Neural progenitor cell (in vitro differentiated cells): ENCODE results near the gene PTGES3L. TPM values are rescaled to one million over a fixed set of nuclear protein-coding genes. Genes with fewer than 3 reads are reported as not detected.

Experiments used
- DNase-seq: peaks from one replicate; pipeline ENCODE4 v3.0.0-alpha.2; 2016; ENCODE audit warnings: low spot score
- H2AFZ ChIP-seq: fragments of 200-600 bp; sonication (generic); replicated peaks from 2 replicates; pipeline ENCODE4 v1.6.1; 2016; ENCODE audit warnings: antibody characterized with exemption
- H3F3A ChIP-seq: fragments of 200-600 bp; sonication (generic); 2 replicates; pipeline ENCODE4 v1.6.1; 2016; ENCODE audit warnings: antibody characterized with exemption, low read depth
- H3K27ac ChIP-seq: fragments of 200-600 bp; sonication (generic); 2 replicates; pipeline ENCODE4 v1.5.1; 2016; ENCODE audit warnings: mild to moderate bottlenecking
- H3K27me3 ChIP-seq: fragments of 200-600 bp; sonication (generic); 2 replicates; pipeline ENCODE4 v1.6.1; 2016; ENCODE audit warnings: mild to moderate bottlenecking, moderate library complexity
- H3K36me3 ChIP-seq: fragments of 200-600 bp; sonication (generic); 2 replicates; pipeline ENCODE4 v1.5.1; 2016
- H3K4me1 ChIP-seq: fragments of 200-600 bp; sonication (generic); 2 replicates; pipeline ENCODE4 v1.6.1; 2016; ENCODE audit warnings: mixed run types
- H3K4me2 ChIP-seq: fragments of 200-600 bp; sonication (generic); 2 replicates; pipeline ENCODE4 v1.6.1; 2016
- H3K4me3 ChIP-seq: fragments of 200-600 bp; sonication (generic); 2 replicates; pipeline ENCODE4 v1.5.1; 2016
- H3K79me2 ChIP-seq: fragments of 200-600 bp; sonication (generic); 2 replicates; pipeline ENCODE4 v1.6.1; 2016; ENCODE audit warnings: low read depth
- H3K9ac ChIP-seq: fragments of 200-600 bp; sonication (generic); 2 replicates; pipeline ENCODE4 v1.6.1; 2016
- H3K9me3 ChIP-seq: fragments of 200-600 bp; sonication (generic); 2 replicates; pipeline ENCODE4 v1.5.1; 2016; ENCODE audit warnings: low read depth
- H4K20me1 ChIP-seq: fragments of 200-600 bp; sonication (generic); 2 replicates; pipeline ENCODE4 v1.6.1; 2016; ENCODE audit warnings: low read depth
- H3K27ac Mint-ChIP-seq: 3 replicates; pipeline ENCODE4 v1.8.0; 2021; ENCODE audit warnings: mixed read lengths
- H3K27me3 Mint-ChIP-seq: 2 replicates; pipeline ENCODE4 v1.8.0; 2022; ENCODE audit warnings: low read depth, mild to moderate bottlenecking, inconsistent platforms, moderate library complexity, mixed read lengths; ENCODE audit not compliant: insufficient read depth
- H3K36me3 Mint-ChIP-seq: 3 replicates; pipeline ENCODE4 v1.8.0; 2021; ENCODE audit warnings: mixed read lengths
- H3K4me1 Mint-ChIP-seq: 3 replicates; pipeline ENCODE4 v1.8.0; 2021; ENCODE audit warnings: mixed read lengths
- H3K4me3 Mint-ChIP-seq: 3 replicates; pipeline ENCODE4 v1.8.0; 2021; ENCODE audit warnings: mild to moderate bottlenecking, moderate library complexity, mixed read lengths
- H3K9me3 Mint-ChIP-seq: 3 replicates; pipeline ENCODE4 v1.8.0; 2020; ENCODE audit warnings: mixed read lengths
- CTCF ChIP-seq: fragments of 200-600 bp; sonication (generic); IDR thresholded peaks from 2 replicates; pipeline ENCODE4 v1.5.1; 2017; ENCODE audit warnings: antibody characterized with exemption, mild to moderate bottlenecking
- EZH2phosphoT487 ChIP-seq: fragments of 200-600 bp; sonication (generic); IDR thresholded peaks from 2 replicates; pipeline ENCODE4 v1.6.1; 2017; ENCODE audit warnings: antibody characterized with exemption
- small RNA-seq: library from RNA; depleted of rRNA; stranded (forward); fragments of <200 nt; gene quantifications from one replicate; pipeline ENCODE3, GENCODE V24; 2015
- total RNA-seq: library from RNA; depleted of rRNA; stranded (reverse); fragments of >200 nt; gene quantifications from 2 replicates; pipeline ENCODE4 v1.2.3, GENCODE V29; 2015; ENCODE audit warnings: low replicate concordance

PTGES3L gene
- total RNA-seq, 1 donor from 2014 or later, result 7.7 TPM

GRCh38 chr17:42918902-42919521, 60.9 kb downstream of the PTGES3L start:
- Mint-ChIP-seq H3K4me3 (no peak overlapping the region), H3K9me3 (no peaks in the 10 kb centered on the region), H3K27ac (peak overlapping the region; percentile 14), H3K27me3 (peaks cover 5% of the 10 kb centered on the region), H3K36me3 (no peaks in the 10 kb centered on the region), H3K4me1 (peaks cover 2% of the 10 kb centered on the region)
- DNase-seq, result no peak
- Histone ChIP-seq H3K36me3 (no peaks in the 10 kb centered on the region), H3F3A (no peaks in the 10 kb centered on the region), H3K9ac (no peak overlapping the region), H3K27ac (no peak overlapping the region), H3K27me3 (no peaks in the 10 kb centered on the region), H3K4me1 (peaks cover 23% of the 10 kb centered on the region), H3K79me2 (no peaks in the 10 kb centered on the region), H4K20me1 (no peaks in the 10 kb centered on the region), H3K9me3 (no peaks in the 10 kb centered on the region), H3K4me3 (no peak overlapping the region), H3K4me2 (no peak overlapping the region), H2AFZ (peak overlapping the region; percentile 34)
- TF ChIP-seq CTCF, result no peak
- no peak for TF ChIP-seq EZH2phosphoT487

Small RNA genes within 50 kb of the gene (small RNA-seq; reads per million reads assigned to genes)
- 0.07 reads per million for gene AARSD1
- not detected for gene RF00561

Other genes starting within 250 kb of the PTGES3L start
- 47.1 and 48.5 TPM in 2 replicates for gene EZH1, start 235.0 kb downstream of the PTGES3L start, total RNA-seq
- 0.51 and 5.8 TPM in 2 replicates for gene RAMP2, start 218.9 kb downstream of the PTGES3L start, total RNA-seq
- gene VPS25, start 206.6 kb downstream of the PTGES3L start, total RNA-seq, result 77.5 and 114 TPM in 2 replicates
- gene WNK4, start 199.5 kb downstream of the PTGES3L start, total RNA-seq, result 0.12 TPM in 1 of 2 replicates, not detected in the other
- gene COA3, start 181.4 kb downstream of the PTGES3L start, total RNA-seq, result 61.2 and 74.5 TPM in 2 replicates
- 0.06 TPM in 1 of 2 replicates, not detected in the other for gene CNTD1, start 181.2 kb downstream of the PTGES3L start, total RNA-seq
- gene BECN1, start 155.8 kb downstream of the PTGES3L start, total RNA-seq, result 42.1 and 54.3 TPM in 2 replicates
- gene PSME3, start 146.7 kb downstream of the PTGES3L start, total RNA-seq, result 106 and 108 TPM in 2 replicates
- 1.2 and 2.1 TPM in 2 replicates for gene AOC2, start 135.5 kb downstream of the PTGES3L start, total RNA-seq
- 0.90 TPM in 1 of 2 replicates, not detected in the other for gene AOC3, start 128.9 kb downstream of the PTGES3L start, total RNA-seq
- not detected in 2 replicates for gene G6PC1, start 79.3 kb downstream of the PTGES3L start, total RNA-seq
- gene AARSD1, start 15.6 kb downstream of the PTGES3L start, total RNA-seq, result 23.7 and 36.5 TPM in 2 replicates
- 11.4 and 12.6 TPM in 2 replicates for gene RUNDC1, start 485 bp upstream of the PTGES3L start, total RNA-seq
- gene RPL27, start 18.3 kb upstream of the PTGES3L start, total RNA-seq, result 1,535 and 1,934 TPM in 2 replicates
- gene IFI35, start 26.7 kb upstream of the PTGES3L start, total RNA-seq, result 0.96 TPM in 1 of 2 replicates, not detected in the other
- 94.7 and 185 TPM in 2 replicates for gene VAT1, start 42.3 kb upstream of the PTGES3L start, total RNA-seq
- 35.0 and 46.0 TPM in 2 replicates for gene RND2, start 45.2 kb upstream of the PTGES3L start, total RNA-seq
- 54.0 and 77.3 TPM in 2 replicates for gene BRCA1, start 145.3 kb upstream of the PTGES3L start, total RNA-seq
- gene NBR1, start 191.1 kb upstream of the PTGES3L start, total RNA-seq, result 67.4 and 76.5 TPM in 2 replicates
- gene TMEM106A, start 231.8 kb upstream of the PTGES3L start, total RNA-seq, result 1.7 and 2.4 TPM in 2 replicates
- gene CCDC200, start 248.5 kb upstream of the PTGES3L start, total RNA-seq, result not detected in 2 replicates